HEK293 (cell line): ENCODE data around the gene SLC25A40.
A peak's percentile ranks its signal among the peaks of the same experiment; 100 is the strongest.
"Not testable (repeated sequence)": the region's sequence is repeated elsewhere in the genome, so short reads cannot be mapped to it uniquely, and the experiment has no call there.

Source experiments
- CTCF ChIA-PET: fragments of 350-600 bp; formaldehyde crosslinking; extraction: SDS; loops from one replicate; lab custom pipeline; 2021; ENCODE audit warnings: antibody characterized with exemption; lab: Yijun Ruan, JAX
- POLR2A ChIA-PET: fragments of 300-600 bp; formaldehyde crosslinking; extraction: SDS; loops from one replicate; lab custom pipeline; 2020; ENCODE audit warnings: antibody characterized with exemption, inconsistent platforms; lab: Yijun Ruan, JAX
- H3K27ac ChIP-seq: fragments of 200-500 bp; sonication (Bioruptor generic); 2 replicates; pipeline ENCODE4 v1.5.1; 2014; ENCODE audit warnings: low read depth, low read length, control low read depth, inconsistent platforms; ENCODE audit errors: extremely low read depth
- H3K36me3 ChIP-seq, 2 experiments: fragments of 200-500 bp in 1 of 2; sonication (Bioruptor generic) in 1 of 2; 1 replicate in 1 of 2; 2 replicates in 1 of 2; pipeline ENCODE4 v1.5.1; 2014 to 2017; ENCODE audit warnings: inconsistent platforms in 2 of 2, low read length in 2 of 2; ENCODE audit not compliant: control insufficient read depth in 2 of 2, insufficient read depth in 1 of 2
- H3K4me1 ChIP-seq: fragments of 200-500 bp; sonication (Bioruptor generic); 2 replicates; pipeline ENCODE4 v1.5.1; 2014; ENCODE audit warnings: mild to moderate bottlenecking, low read length, inconsistent platforms; ENCODE audit not compliant: control insufficient read depth, insufficient read depth
- H3K4me3 ChIP-seq: 2 replicates; pipeline ENCODE4 v1.5.1; 2011; ENCODE audit warnings: low read depth, mild to moderate bottlenecking, control low read depth, low read length, moderate library complexity
- H3K9me3 ChIP-seq: fragments of 200-500 bp; sonication (Bioruptor generic); 2 replicates; pipeline ENCODE4 v1.5.1; 2014; ENCODE audit warnings: low read depth, low read length, inconsistent platforms; ENCODE audit not compliant: control insufficient read depth, insufficient read depth
- KLF7 ChIP-seq: fragments of 450-650 bp; formaldehyde crosslinking; IDR thresholded peaks from 2 replicates; pipeline ENCODE4 v1.5.1; 2016; ENCODE audit warnings: missing biosample characterization, missing genetic modification characterization, borderline replicate concordance
- PATZ1 ChIP-seq: fragments of 450-650 bp; formaldehyde crosslinking; IDR thresholded peaks from 2 replicates; pipeline ENCODE4 v1.5.1; 2016; ENCODE audit warnings: missing biosample characterization, missing genetic modification characterization
- PBX3 ChIP-seq: sonication (generic); formaldehyde crosslinking; IDR thresholded peaks from 2 replicates; pipeline ENCODE4 v1.8.1; 2022; ENCODE audit warnings: mild to moderate bottlenecking, moderate library complexity, missing genetic modification reagents
- PRDM10 ChIP-seq: fragments of 450-650 bp; formaldehyde crosslinking; IDR thresholded peaks from 2 replicates; pipeline ENCODE4 v1.5.1; 2016; ENCODE audit warnings: missing biosample characterization, missing genetic modification characterization
- SCRT1 ChIP-seq: fragments of 450-650 bp; formaldehyde crosslinking; IDR thresholded peaks from 2 replicates; pipeline ENCODE4 v1.5.1; 2016; ENCODE audit warnings: missing biosample characterization, missing genetic modification characterization, borderline replicate concordance
- ZBTB1 ChIP-seq: fragments of 450-650 bp; formaldehyde crosslinking; IDR thresholded peaks from 2 replicates; pipeline ENCODE4 v1.5.1; 2016; ENCODE audit warnings: missing biosample characterization, missing genetic modification characterization
- ZBTB21 ChIP-seq: fragments of 450-650 bp; formaldehyde crosslinking; IDR thresholded peaks from 2 replicates; pipeline ENCODE4 v1.5.1; 2017; ENCODE audit warnings: missing biosample characterization, missing genetic modification characterization
- ZFP41 ChIP-seq: fragments of 450-650 bp; formaldehyde crosslinking; IDR thresholded peaks from 2 replicates; pipeline ENCODE4 v1.5.1; 2016; ENCODE audit warnings: missing biosample characterization, missing genetic modification characterization, borderline replicate concordance
- ZNF138 ChIP-seq: fragments of 450-650 bp; formaldehyde crosslinking; IDR thresholded peaks from 2 replicates; pipeline ENCODE4 v1.5.1; 2016; ENCODE audit warnings: missing biosample characterization, missing genetic modification characterization, borderline replicate concordance
- ZNF155 ChIP-seq: fragments of 450-650 bp; formaldehyde crosslinking; IDR thresholded peaks from 2 replicates; pipeline ENCODE4 v1.5.1; 2016; ENCODE audit warnings: missing biosample characterization, missing genetic modification characterization
- ZNF18 ChIP-seq: fragments of 450-650 bp; formaldehyde crosslinking; IDR thresholded peaks from 2 replicates; pipeline ENCODE4 v1.5.1; 2016; ENCODE audit warnings: missing biosample characterization, missing genetic modification characterization
- ZNF24 ChIP-seq: fragments of 450-650 bp; formaldehyde crosslinking; IDR thresholded peaks from 2 replicates; pipeline ENCODE4 v1.5.1; 2016; ENCODE audit warnings: missing biosample characterization, missing genetic modification characterization
- ZNF350 ChIP-seq: fragments of 450-650 bp; formaldehyde crosslinking; IDR thresholded peaks from 2 replicates; pipeline ENCODE4 v1.5.0; 2017; ENCODE audit warnings: missing biosample characterization, mild to moderate bottlenecking, missing genetic modification characterization
- ZNF354C ChIP-seq: fragments of 450-650 bp; formaldehyde crosslinking; IDR thresholded peaks from 2 replicates; pipeline ENCODE4 v1.5.1; 2016; ENCODE audit warnings: missing biosample characterization, missing genetic modification characterization, low read depth, borderline replicate concordance
- ZNF544 ChIP-seq: fragments of 450-650 bp; formaldehyde crosslinking; IDR thresholded peaks from 2 replicates; pipeline ENCODE4 v1.5.0; 2017; ENCODE audit warnings: missing biosample characterization, missing genetic modification characterization
- ZNF658 ChIP-seq: fragments of 450-650 bp; formaldehyde crosslinking; IDR thresholded peaks from 2 replicates; pipeline ENCODE4; 2016; ENCODE audit warnings: missing biosample characterization, missing genetic modification characterization
- TF ChIP-seq, protein P1 (sequence below): fragments of 450-650 bp; formaldehyde crosslinking; IDR thresholded peaks from 2 replicates; pipeline ENCODE4 v1.5.1; 2017; ENCODE audit warnings: missing biosample characterization, missing genetic modification characterization
- TF ChIP-seq, protein P2 (sequence below): fragments of 450-650 bp; formaldehyde crosslinking; IDR thresholded peaks from 2 replicates; pipeline ENCODE4 v1.5.1; 2016; ENCODE audit warnings: missing biosample characterization, missing genetic modification characterization

The SLC25A40 gene

DNA sequence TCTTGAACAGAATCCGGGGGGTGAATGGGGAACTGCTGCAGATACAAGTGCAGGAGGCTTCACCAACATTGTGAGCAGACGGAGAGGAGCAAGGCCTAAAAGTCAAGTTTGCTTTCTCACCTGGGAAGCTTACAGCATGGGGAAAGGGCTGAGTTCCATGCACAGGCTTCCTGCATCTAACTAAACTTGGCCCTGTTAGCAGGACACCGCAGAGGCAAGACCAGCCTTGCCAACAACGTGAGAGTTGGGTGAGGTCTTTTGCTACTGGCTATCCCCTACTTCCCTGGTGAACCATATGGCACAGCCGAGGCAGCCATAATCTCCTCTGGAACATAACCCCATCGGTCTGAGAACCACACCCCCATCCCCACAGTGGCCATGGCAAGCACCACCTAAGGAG is 43.7 kb upstream of the SLC25A40 start (continued):
- TF ChIP-seq ZFP41 (tag by site-specific recombination), result no peak

GRCh38 chr7:87918740-87919139 is 42.6 kb upstream of the SLC25A40 start:
- no peaks in the 10 kb centered on the region for H3K9me3 ChIP-seq
- TF ChIP-seq ZBTB21 (no peak), ZNF155 (tag by site-specific recombination) (no peak), ZNF138 (tag by site-specific recombination) (no peak), PRDM10 (tag by site-specific recombination) (peak; percentile 78), PATZ1 (tag by site-specific recombination) (no peak)
- TF ChIP-seq, protein P1, sequence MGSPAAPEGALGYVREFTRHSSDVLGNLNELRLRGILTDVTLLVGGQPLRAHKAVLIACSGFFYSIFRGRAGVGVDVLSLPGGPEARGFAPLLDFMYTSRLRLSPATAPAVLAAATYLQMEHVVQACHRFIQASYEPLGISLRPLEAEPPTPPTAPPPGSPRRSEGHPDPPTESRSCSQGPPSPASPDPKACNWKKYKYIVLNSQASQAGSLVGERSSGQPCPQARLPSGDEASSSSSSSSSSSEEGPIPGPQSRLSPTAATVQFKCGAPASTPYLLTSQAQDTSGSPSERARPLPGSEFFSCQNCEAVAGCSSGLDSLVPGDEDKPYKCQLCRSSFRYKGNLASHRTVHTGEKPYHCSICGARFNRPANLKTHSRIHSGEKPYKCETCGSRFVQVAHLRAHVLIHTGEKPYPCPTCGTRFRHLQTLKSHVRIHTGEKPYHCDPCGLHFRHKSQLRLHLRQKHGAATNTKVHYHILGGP (tag by site-specific recombination), result no peak
- H3K27ac ChIP-seq, result no peak overlapping the region
- POLR2A ChIA-PET, result interaction anchor here (1.2 kb wide), 1 partner anchor 15 kb away, joined by 3 read pairs; the partner anchor contains the start of gene ADAM22
- no peak overlapping the region for H3K4me3 ChIP-seq
- H3K36me3 ChIP-seq, result no peaks in the 10 kb centered on the region
- no peaks in the 10 kb centered on the region for H3K4me1 ChIP-seq
- CTCF ChIA-PET, result interaction anchor here (1.4 kb wide), 1 partner anchor 40 kb away, joined by 3 read pairs; no protein-coding TSS in a partner anchor

GRCh38 chr7:87912121-87912520 is 36.0 kb upstream of the SLC25A40 start:
- ChIA-PET CTCF (no interaction called here), POLR2A (no interaction called here)
- Histone ChIP-seq H3K9me3 (no peaks in the 10 kb centered on the region), H3K4me1 (no peaks in the 10 kb centered on the region), H3K27ac (no peak overlapping the region), H3K4me3 (no peak overlapping the region), H3K36me3 (peaks cover 4 to 6% of the 10 kb centered on the region in 2 experiments; a peak in 2 of 3 replicates)
- no peak for TF ChIP-seq ZNF354C (tag by site-specific recombination)
- no peak for TF ChIP-seq ZBTB1 (tag by site-specific recombination)
- TF ChIP-seq ZNF544 (tag by site-specific recombination), result no peak
- TF ChIP-seq ZNF18 (tag by site-specific recombination), result no peak
- TF ChIP-seq PBX3 (CRISPR knock-in tag), result no peak
- TF ChIP-seq, protein P2, sequence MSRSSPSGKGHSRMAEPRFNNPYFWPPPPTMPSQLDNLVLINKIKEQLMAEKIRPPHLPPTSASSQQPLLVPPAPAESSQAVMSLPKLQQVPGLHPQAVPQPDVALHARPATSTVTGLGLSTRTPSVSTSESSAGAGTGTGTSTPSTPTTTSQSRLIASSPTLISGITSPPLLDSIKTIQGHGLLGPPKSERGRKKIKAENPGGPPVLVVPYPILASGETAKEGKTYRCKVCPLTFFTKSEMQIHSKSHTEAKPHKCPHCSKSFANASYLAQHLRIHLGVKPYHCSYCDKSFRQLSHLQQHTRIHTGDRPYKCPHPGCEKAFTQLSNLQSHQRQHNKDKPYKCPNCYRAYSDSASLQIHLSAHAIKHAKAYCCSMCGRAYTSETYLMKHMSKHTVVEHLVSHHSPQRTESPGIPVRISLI (tag by site-specific recombination), result no peak
- TF ChIP-seq SCRT1, result no peak
- TF ChIP-seq ZNF24 (tag by site-specific recombination), result no peak
- TF ChIP-seq ZNF658 (tag by site-specific recombination), result no peak
- no peak for TF ChIP-seq KLF7
- TF ChIP-seq ZNF350 (tag by site-specific recombination), result no peak

- CTCF ChIA-PET, H3K4me1 ChIP-seq, H3K9me3 ChIP-seq, H3K27ac ChIP-seq, H3K4me3 ChIP-seq, POLR2A ChIA-PET: not testable (repeated sequence)
- peaks cover 20 to 25% of the 10 kb centered on the region in 2 experiments for H3K36me3 ChIP-seq
Measured at GRCh38 chr7:87908814-87909213, 32.7 kb upstream of the SLC25A40 start.
